Ascending aorta (tissue), 2 donors: ENCODE data around the gene NFASC. TPM values are rescaled to one million over a fixed set of nuclear protein-coding genes. Genes with fewer than 3 reads are reported as not detected.

ENCODE experiments used
- DNase-seq, 2 donors: peaks; one replicate each; pipeline ENCODE4 v3.0.0-alpha.2; 2019; ENCODE audit warnings: low spot score in 2 of 2
- H3K27ac ChIP-seq, 2 donors: fragments of 200-600 bp; sonication (generic); one replicate each; pipeline ENCODE4 v1.5.1; 2016 to 2017; ENCODE audit warnings: mild to moderate bottlenecking in 1 of 2
- H3K27me3 ChIP-seq: fragments of 200-600 bp; sonication (generic); one replicate; pipeline ENCODE4 v1.5.1; 2017
- H3K36me3 ChIP-seq, 2 donors: fragments of 200-600 bp; sonication (generic); one replicate each; pipeline ENCODE4 v1.5.1; 2016
- H3K4me1 ChIP-seq, 2 donors: fragments of 200-600 bp; sonication (generic); one replicate each; pipeline ENCODE4 v1.5.1; 2016 to 2017; ENCODE audit warnings: mild to moderate bottlenecking in 1 of 2
- H3K4me3 ChIP-seq, 2 donors: fragments of 200-600 bp; sonication (generic); one replicate each; pipeline ENCODE4 v1.5.1; 2016 to 2017; ENCODE audit warnings: mild to moderate bottlenecking in 1 of 2
- H3K9me3 ChIP-seq, 2 donors: fragments of 200-600 bp; sonication (generic); one replicate each; pipeline ENCODE4 v1.5.1; 2016
- CTCF ChIP-seq, 3 experiments: fragments of 200-600 bp in 2 of 3; fragments of 450-650 bp in 1 of 3; sonication (generic) in 2 of 3; IDR thresholded peaks; one replicate each; pipeline ENCODE4 v1.5.1; 2016 to 2019; ENCODE audit warnings: antibody characterized with exemption in 3 of 3, mild to moderate bottlenecking in 1 of 3, moderate library complexity in 1 of 3
- intact Hi-C: fragments of 100-400 bp; cut with DNase I; formaldehyde crosslinking; loops from one replicate; pipeline ENCODE4 v1.15.1; 2023
- total RNA-seq: library from RNA; depleted of rRNA; stranded (reverse); fragments of >200 nt; gene quantifications from one replicate; pipeline ENCODE4 v1.1.0, GENCODE V29; 2016

NFASC gene
- total RNA-seq, 1 donor from 2014 or later = 44.0 TPM

GRCh38 chr1:204940591-204940990, 69.9 kb downstream of the NFASC start:
- no peak for DNase-seq
- intact Hi-C loops = loop anchor here (2.0 to 5.0 kb wide), 2 partner anchors 48 to 134 kb away; no protein-coding TSS in a partner anchor
- no peaks in the 10 kb centered on the region for H3K4me1 ChIP-seq
- no peak for TF ChIP-seq CTCF (IDR thresholded peaks at IDR 0.05)
- no peaks in the 10 kb centered on the region for H3K9me3 ChIP-seq
- no peak overlapping the region for H3K27ac ChIP-seq
- no peaks in the 10 kb centered on the region for H3K27me3 ChIP-seq
- H3K4me3 ChIP-seq = no peak overlapping the region
- H3K36me3 ChIP-seq = no peaks in the 10 kb centered on the region

- intact Hi-C loops = loop anchor here (2.0 to 5.0 kb wide), 2 partner anchors 49 to 135 kb away; no protein-coding TSS in a partner anchor
- DNase-seq = peak in 1 of 2 donors; percentile 73
- H3K9me3 ChIP-seq = no peaks in the 10 kb centered on the region
- H3K27ac ChIP-seq = no peak overlapping the region
- no peaks in the 10 kb centered on the region for H3K27me3 ChIP-seq
- no peaks in the 10 kb centered on the region for H3K36me3 ChIP-seq
- peak; percentile 71 to 84 (median 74) for TF ChIP-seq CTCF (IDR thresholded peaks at IDR 0.05)
- H3K4me1 ChIP-seq = no peaks in the 10 kb centered on the region
- H3K4me3 ChIP-seq = no peak overlapping the region
These were observed 71.0 kb downstream of the NFASC start for GRCh38 chr1:204941421-204942338.

- H3K4me3 ChIP-seq = no peak overlapping the region
- no peak for DNase-seq
- intact Hi-C loops = loop anchor here (5.0 kb wide), 1 partner anchor 51 kb away; no protein-coding TSS in a partner anchor
These were observed 72.8 kb downstream of the NFASC start for GRCh38 chr1:204943495-204943894.

GRCh38 chr1:204944662-204945061, 74.0 kb downstream of the NFASC start:
- DNase-seq = no peak
- no peaks in the 10 kb centered on the region for H3K9me3 ChIP-seq
- H3K27me3 ChIP-seq = no peaks in the 10 kb centered on the region
- H3K27ac ChIP-seq = no peak overlapping the region
- H3K4me1 ChIP-seq = no peaks in the 10 kb centered on the region
- H3K36me3 ChIP-seq = no peaks in the 10 kb centered on the region
- no peak for TF ChIP-seq CTCF (IDR thresholded peaks at IDR 0.05)
- intact Hi-C loops = loop anchor here (5.0 kb wide), 1 partner anchor 52 kb away; no protein-coding TSS in a partner anchor
- no peak overlapping the region for H3K4me3 ChIP-seq

More at GRCh38 chr1:204943495-204943894, 72.8 kb downstream of the NFASC start:
- no peak for TF ChIP-seq CTCF (IDR thresholded peaks at IDR 0.05)
- Histone ChIP-seq H3K4me1 (no peaks in the 10 kb centered on the region), H3K27me3 (no peaks in the 10 kb centered on the region), H3K36me3 (no peaks in the 10 kb centered on the region), H3K9me3 (no peaks in the 10 kb centered on the region), H3K27ac (no peak overlapping the region)

GRCh38 chr1:204945565-204945977, 74.9 kb downstream of the NFASC start:
- Histone ChIP-seq H3K36me3 (no peaks in the 10 kb centered on the region), H3K9me3 (no peaks in the 10 kb centered on the region), H3K4me3 (no peak overlapping the region), H3K27me3 (no peaks in the 10 kb centered on the region), H3K4me1 (no peaks in the 10 kb centered on the region), H3K27ac (no peak overlapping the region)
- DNase-seq = no peak
- intact Hi-C loops = no loop called here
- TF ChIP-seq CTCF (IDR thresholded peaks at IDR 0.05) = no peak
